Omental fat pad (tissue), 4 donors: Measurements from ENCODE around the gene CHD2. TPM values are rescaled to one million over a fixed set of nuclear protein-coding genes. Genes with fewer than 3 reads are reported as not detected.

Source experiments
- ATAC-seq: fragments of 150-250 bp; one replicate; pipeline ENCODE4 v1.9.1; 2016; ENCODE audit warnings: mild to moderate bottlenecking, moderate library complexity; ENCODE audit not compliant: low FRiP score
- DNase-seq: peaks from one replicate; pipeline ENCODE4 v3.0.0-alpha.2; 2019; ENCODE audit warnings: low spot score
- CTCF ChIP-seq, 3 donors: fragments of 450-650 bp; IDR thresholded peaks; one replicate each; pipeline ENCODE4 v1.5.1; 2016 to 2017; ENCODE audit warnings: antibody characterized with exemption in 3 of 3, mild to moderate bottlenecking in 3 of 3, moderate library complexity in 2 of 3
- total RNA-seq, 4 donors: library from RNA; depleted of rRNA; stranded (reverse); fragments of >200 nt; gene quantifications; one replicate each; pipeline ENCODE4 v1.1.0, GENCODE V29; 2016

The CHD2 gene
- total RNA-seq, 4 donors from 2014 or later: 77.7 to 140 (median 134) TPM

GRCh38 chr15:93049914-93050578 lies 149.9 kb downstream of the CHD2 start:
- TF ChIP-seq CTCF (IDR thresholded peaks at IDR 0.05): no peak
- ATAC-seq: no peak
- DNase-seq: no peak

GRCh38 chr15:93050648-93051047 lies 150.5 kb downstream of the CHD2 start:
- ATAC-seq: no peak
- no peak for DNase-seq
- TF ChIP-seq CTCF (IDR thresholded peaks at IDR 0.05): no peak

- no peak for ATAC-seq
- no peak for DNase-seq
- TF ChIP-seq CTCF (IDR thresholded peaks at IDR 0.05): no peak
Measured at GRCh38 chr15:93051236-93052089, 151.3 kb downstream of the CHD2 start.

GRCh38 chr15:93052090-93052879 lies 152.2 kb downstream of the CHD2 start:
- TF ChIP-seq CTCF (IDR thresholded peaks at IDR 0.05): no peak
- ATAC-seq: no peak
- DNase-seq: no peak

GRCh38 chr15:93055211-93055610 lies 155.1 kb downstream of the CHD2 start:
- DNase-seq (no peak), ATAC-seq (no peak)
- TF ChIP-seq CTCF (IDR thresholded peaks at IDR 0.05): no peak

GRCh38 chr15:93056836-93057235 lies 156.7 kb downstream of the CHD2 start:
- DNase-seq (no peak), ATAC-seq (no peak)
- TF ChIP-seq CTCF (IDR thresholded peaks at IDR 0.05): no peak
